Epithelial cell of esophagus (primary cell): ENCODE measurements around the gene TSPAN31.
"Not testable (repeated sequence)": the region's sequence is repeated elsewhere in the genome, so short reads cannot be mapped to it uniquely, and the experiment has no call there.

Experiments used
- DNase-seq: peaks from one replicate; pipeline ENCODE4 v3.0.0; 2010; ENCODE audit warnings: low read depth
- H3K4me3 ChIP-seq: 2 replicates; pipeline ENCODE4 v1.5.1; 2011; ENCODE audit warnings: mild to moderate bottlenecking, low read length, control low read depth
- TF ChIP-seq, protein P1 (sequence below): IDR thresholded peaks from 2 replicates; pipeline ENCODE4 v1.5.1; 2011; ENCODE audit warnings: low read depth, mild to moderate bottlenecking, low read length, control low read depth, inconsistent platforms; ENCODE audit not compliant: insufficient read depth; ENCODE audit errors: missing control alignments

TSPAN31 gene

DNA sequence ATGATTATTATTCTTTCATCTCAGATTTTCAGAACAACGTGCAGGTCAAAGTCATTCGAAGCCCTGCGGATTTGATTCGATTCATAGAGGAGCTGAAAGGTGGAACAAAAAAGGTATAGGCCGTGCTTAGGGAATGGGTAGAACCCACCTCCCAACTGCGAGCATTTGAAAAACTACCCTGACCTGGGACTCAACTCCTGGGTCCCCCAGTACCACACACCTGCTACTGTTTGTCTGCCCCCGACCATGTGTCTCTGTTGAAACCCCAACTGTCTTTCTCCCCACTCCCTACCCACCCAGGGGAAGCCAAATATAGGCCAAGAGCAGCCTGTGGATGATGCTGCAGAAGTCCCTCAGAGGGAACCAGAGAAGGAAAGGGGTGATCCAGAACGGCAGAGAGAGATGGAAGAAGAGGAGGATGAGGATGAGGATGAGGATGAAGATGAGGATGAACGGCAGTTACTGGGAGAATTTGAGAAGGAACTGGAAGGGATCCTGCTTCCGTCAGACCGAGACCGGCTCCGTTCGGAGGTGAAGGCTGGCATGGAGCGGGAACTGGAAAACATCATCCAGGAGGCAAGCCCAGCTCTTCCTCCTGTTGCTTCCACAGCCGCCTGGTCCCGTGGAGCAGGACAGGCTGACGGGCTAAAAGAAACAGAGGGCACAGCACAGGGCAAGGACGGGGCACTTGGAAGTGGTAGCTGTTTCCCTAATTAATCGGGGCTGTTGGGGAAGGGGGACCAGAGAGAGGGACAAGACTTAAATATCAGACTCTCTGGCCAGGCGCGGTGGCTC, 26.8 kb upstream of the TSPAN31 start:
- TF ChIP-seq, protein P1, sequence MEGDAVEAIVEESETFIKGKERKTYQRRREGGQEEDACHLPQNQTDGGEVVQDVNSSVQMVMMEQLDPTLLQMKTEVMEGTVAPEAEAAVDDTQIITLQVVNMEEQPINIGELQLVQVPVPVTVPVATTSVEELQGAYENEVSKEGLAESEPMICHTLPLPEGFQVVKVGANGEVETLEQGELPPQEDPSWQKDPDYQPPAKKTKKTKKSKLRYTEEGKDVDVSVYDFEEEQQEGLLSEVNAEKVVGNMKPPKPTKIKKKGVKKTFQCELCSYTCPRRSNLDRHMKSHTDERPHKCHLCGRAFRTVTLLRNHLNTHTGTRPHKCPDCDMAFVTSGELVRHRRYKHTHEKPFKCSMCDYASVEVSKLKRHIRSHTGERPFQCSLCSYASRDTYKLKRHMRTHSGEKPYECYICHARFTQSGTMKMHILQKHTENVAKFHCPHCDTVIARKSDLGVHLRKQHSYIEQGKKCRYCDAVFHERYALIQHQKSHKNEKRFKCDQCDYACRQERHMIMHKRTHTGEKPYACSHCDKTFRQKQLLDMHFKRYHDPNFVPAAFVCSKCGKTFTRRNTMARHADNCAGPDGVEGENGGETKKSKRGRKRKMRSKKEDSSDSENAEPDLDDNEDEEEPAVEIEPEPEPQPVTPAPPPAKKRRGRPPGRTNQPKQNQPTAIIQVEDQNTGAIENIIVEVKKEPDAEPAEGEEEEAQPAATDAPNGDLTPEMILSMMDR = no peak
- H3K4me3 ChIP-seq = no peak overlapping the region
- no peak for DNase-seq

DNA sequence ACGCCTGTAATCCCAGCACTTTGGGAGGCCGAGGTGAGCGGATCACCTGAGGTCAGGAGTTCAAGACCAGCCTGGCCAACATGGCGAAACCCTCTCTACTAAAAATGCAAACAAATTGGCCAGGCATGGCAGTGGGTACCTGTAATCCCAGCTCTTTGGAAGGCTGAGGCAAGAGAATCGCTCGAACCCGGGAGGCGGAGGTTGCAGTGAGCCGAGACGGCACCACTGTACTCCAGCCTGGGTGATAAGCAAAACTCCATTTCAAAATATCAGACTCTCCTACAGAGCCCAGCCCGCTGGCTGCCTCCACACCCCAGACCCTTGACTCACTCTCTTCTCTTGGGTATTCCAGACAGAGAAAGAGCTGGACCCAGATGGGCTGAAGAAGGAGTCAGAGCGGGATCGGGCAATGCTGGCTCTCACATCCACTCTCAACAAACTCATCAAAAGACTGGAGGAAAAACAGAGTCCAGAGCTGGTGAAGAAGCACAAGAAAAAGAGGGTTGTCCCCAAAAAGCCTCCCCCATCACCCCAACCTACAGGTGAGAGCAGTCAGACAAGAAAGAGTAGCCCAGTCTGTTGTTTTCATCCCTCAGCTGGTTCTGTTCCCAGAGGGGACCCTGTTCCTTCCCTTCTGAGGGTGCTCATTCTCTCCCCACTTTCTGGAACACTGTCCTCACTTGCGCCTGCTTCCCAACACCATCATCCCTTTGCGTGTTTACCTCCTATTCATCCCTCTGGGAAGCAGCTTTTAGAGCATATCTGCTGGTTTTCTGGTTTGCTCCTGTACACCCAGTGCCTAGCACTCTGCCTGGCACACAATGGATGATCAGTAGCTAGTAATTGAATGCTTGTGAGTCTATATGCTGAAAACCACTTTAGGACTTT, 26.0 kb upstream of the TSPAN31 start:
- no peak overlapping the region for H3K4me3 ChIP-seq
- TF ChIP-seq, protein P1 = no peak
- DNase-seq = no peak

DNA sequence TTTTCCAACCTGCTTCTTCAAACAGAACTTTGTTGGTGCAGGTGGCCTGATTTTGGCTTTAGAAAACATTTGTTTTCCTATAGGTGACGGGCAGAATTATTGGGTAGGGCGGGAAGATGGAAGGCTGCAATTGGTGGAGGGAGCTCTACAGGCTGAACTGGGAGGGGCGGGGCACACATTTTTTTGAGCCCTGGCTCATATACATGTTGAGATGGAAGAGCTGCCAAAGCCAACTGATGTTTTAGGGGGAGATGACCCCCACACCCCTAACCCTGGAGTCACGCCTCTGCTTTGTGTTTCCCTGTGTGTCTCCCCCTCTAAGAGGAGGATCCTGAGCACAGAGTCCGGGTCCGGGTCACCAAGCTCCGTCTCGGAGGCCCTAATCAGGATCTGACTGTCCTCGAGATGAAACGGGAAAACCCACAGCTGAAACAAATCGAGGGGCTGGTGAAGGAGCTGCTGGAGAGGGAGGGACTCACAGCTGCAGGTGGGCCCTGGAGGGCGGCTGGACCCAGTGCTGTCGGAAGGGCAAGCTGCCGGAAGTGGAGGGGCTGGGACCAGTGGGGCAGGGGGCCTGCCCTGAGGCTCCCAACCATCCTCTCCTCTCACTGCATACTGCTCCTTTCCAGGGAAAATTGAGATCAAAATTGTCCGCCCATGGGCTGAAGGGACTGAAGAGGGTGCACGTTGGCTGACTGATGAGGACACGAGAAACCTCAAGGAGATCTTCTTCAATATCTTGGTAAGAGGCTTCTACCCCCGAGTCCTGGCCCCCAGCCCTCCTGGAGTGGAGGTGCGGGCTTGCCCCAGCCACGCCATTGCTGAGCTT, 24.8 kb upstream of the TSPAN31 start:
- H3K4me3 ChIP-seq = no peak overlapping the region
- TF ChIP-seq, protein P1 = no peak
- no peak for DNase-seq

DNA sequence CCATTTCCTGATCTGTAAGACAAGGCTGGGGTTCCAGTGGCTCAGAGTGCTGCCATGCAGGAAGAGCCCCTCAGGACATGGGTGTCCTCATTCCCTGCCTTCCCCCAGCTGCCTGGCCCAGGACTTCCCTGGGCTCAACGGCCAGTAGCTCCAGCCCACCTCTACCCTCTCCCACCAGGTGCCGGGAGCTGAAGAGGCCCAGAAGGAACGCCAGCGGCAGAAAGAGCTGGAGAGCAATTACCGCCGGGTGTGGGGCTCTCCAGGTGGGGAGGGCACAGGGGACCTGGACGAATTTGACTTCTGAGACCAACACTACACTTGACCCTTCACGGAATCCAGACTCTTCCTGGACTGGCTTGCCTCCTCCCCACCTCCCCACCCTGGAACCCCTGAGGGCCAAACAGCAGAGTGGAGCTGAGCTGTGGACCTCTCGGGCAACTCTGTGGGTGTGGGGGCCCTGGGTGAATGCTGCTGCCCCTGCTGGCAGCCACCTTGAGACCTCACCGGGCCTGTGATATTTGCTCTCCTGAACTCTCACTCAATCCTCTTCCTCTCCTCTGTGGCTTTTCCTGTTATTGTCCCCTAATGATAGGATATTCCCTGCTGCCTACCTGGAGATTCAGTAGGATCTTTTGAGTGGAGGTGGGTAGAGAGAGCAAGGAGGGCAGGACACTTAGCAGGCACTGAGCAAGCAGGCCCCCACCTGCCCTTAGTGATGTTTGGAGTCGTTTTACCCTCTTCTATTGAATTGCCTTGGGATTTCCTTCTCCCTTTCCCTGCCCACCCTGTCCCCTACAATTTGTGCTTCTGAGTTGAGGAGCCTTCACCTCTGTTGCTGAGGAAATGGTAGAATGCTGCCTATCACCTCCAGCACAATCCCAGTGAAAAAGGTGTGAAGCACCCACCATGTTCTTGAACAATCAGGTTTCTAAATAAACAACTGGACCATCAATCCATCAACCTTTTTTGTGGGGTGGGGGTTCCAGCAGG, 23.9 kb upstream of the TSPAN31 start:
- no peak for DNase-seq
- no peak overlapping the region for H3K4me3 ChIP-seq
- TF ChIP-seq, protein P1 = no peak

DNA sequence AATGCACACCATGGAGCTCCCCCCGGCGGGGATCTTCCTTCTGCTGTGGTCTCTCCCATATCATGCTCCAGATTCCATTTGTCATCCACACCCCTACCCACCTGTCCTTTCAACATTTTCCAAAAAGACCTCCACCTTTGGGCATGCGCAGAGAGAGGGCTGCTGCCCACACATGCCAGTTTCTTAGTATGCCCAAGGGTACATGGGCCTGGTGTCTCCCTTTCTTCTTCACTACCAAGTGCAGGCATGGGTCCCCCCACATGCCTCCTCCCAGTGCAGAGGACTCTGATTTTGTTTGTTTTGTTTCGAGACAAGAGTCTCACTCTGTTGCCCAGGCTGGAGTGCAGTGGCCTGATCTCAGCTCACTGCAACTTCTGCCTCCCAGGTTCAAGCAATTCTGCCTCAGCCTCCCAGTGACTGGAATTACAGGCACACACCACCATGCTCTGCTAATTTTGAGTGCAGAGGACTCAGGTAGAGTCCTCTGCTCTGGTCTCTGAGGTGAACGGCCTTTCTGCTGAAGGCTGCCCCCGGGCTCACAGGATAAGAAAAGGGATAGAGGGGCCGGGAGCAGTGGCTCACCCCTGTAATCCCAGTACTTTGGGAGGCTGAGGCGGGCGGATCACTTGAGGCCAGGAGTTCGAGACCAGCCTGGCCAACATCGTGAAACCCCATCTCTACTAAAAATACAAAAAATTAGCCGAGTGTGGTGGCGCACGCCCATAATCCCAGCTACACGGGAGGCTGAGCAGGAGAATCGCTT, 22.8 kb upstream of the TSPAN31 start:
- not testable (repeated sequence) for H3K4me3 ChIP-seq, DNase-seq
